NCI-H1105 (cell line): Measurements from ENCODE around the gene BAMBI.

Experiments
- DNase-seq: peaks from one replicate; lab custom pipeline; 2025; lab: John Stamatoyannopoulos, UW

The BAMBI gene

DNA sequence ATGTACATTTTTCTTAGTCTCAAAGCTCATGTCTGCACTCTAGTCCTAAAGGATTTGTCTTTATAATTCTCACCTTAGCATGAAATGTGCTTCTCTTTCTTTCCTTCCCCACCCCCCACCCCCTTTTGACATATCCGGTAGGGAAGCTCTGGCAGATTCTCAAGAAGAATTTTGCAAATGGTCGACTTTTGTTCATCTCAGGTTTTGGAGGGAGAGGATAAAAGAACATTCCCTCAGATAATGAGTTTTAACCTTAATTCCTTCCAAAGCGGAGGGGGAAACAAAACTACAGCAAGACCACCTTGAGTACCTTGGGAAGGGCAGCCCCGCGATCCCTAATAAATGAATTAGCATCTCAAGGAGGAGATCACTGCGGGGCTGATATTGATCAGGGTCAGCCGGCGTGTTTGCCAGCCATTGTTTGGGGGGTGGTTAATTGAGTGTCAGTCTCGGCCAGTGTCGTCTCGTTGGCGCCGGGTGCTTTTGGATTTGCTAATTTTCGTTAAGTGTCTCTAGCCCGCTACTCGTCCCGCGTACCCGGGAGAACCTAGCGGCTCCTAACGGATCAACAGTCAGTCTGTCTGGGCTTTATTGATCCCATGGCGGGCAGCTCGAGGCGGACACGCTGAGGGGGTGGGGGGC, 874 bp upstream of the BAMBI start:
- DNase-seq: no peak

DNA sequence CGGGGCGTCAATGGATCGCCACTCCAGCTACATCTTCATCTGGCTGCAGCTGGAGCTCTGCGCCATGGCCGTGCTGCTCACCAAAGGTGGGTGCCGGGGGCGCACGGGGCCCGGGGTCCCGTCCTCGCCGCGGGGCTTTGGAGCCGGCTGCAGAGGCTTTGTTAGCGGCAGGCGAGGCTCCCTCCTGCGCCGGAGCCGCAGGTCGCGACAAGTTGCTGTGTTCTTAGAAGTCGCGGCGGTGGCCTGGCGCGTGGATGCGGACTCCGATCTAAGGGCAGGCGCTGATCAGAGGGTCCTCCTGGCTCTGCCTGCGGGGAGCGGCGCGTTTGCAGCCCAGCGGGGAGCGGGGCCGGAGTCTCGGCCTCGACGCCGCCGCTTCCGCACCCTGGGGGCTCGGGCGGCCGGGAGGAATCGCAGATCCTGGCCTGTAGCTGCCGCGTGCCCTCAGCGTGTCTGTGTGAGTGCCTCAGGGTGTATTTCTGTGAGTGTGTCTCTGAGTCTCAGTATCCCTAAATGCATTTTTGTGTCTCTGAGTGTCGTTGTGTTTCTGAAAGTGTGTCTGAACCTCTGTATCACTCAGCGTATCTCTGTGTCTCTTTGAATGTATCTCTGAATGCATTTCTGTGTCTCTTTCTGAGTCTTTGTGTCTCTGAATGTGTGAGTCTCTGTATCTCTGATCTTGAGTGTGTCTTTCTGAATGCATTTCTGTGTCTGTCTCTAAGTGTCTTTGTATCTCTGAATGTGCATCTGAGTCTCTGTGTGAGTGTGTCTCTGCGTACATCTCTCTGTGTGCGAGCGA, 766 bp downstream of the BAMBI start:
- DNase-seq: no peak

DNA sequence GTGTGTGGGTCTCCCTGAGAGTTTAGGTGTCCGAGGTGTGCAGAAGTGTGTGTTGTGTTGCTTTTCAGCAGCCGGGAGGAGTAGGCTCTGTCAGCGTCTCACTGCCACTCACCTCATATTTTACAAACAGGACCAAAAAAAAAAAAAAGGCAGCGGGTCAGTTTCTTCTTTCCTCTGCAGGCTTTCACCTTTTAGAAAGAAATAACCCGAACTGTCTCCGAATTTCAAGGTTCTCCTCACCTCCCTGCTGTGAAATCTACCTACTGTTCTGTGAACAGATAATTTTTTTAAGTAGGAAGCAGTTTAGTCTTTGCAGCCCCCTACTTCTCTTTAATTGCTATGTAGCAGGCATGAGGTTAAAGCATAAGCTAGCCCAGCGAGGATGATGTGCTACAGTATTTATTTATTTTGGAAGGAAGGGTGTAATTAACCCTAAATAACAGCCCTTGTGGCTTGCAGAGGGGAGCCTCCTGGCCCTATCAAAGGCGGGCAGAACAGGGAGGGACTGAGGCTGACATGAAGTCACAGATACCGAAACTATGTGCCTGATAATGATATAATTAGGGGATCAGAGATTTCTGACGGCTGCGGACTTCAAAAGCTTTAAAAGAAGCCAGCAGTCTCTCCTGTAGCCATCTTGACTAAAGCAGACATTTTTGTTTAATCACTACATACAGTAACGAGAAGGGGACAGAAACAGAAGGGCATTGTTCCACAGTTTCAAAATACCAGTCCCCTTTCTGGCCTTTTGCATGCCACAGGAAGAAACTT, 1.6 kb downstream of the BAMBI start:
- DNase-seq: peak; percentile 25

DNA sequence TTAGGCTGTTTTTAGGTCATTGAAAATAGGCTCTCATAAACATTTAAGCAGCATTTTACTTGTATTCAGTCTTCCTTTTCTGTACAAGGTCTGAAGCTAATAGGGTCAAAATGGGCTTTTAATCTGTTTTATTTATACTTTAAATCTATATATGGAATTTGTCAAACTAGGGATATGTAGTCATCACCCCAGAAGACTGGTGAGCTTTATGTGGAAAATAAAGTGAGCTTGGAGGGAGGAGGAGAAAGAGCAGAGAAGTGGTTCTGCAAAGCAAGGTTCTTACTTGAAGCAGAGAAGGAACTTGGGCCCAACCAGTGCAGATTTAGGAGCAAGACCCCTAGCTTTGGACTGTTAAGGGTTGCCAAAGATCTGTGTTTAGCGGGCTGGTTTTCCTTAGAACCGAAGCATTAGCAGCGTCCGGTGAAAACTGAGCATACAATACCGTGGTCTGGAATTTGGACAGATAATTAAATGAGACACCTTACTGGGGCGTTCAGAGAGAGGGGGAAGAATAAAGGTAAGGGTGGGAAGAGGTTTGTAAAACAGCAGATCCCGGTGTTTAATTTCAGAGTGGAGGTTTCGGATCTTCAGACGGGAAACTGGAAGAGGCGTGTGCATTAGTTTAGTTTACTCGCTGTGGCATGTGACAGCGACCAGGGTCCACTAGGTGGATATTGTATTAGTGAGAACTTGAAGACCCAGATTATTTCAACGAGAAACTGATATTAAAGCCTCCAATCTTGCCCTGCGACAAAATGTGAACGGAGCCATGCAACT, 2.4 kb downstream of the BAMBI start:
- no peak for DNase-seq

DNA sequence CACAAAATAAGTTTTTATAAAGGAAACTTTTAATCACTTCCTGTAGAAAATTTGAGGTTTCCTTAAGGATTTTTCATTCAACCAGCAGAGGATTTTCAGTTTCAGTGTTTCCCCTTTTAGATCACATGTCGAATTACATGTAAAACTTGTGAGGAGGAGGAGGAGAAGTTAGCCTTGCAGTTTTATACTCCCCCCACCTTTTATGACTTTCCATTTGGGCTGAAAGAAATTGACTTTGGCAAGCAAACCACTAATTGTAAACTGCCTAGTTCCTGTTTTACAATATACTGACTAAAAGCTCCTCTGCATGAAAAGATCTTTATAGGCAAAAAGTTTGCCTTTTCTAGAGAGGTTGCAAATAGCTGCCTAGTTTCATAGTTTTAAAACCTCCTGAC, 3.0 kb downstream of the BAMBI start:
- no peak for DNase-seq

DNA sequence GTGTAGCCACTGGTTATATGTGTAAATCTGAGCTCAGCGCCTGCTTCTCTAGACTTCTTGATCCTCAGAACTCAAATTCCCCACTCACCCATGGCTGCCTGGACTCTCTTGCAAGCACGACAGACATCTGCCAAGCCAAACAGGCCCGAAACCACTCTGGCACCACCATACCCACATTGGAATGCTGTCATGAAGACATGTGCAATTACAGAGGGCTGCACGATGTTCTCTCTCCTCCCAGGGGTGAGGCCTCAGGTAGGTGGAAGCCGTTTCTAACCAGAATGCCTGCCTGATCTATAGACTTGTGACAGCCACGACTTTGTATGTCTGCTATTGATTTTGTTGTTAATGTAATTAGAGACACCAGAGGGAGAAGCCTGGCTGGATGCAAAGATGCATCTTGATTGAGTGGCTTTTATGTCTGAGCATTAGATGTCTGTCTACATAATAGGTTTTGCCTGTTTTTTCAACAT, 4.0 kb downstream of the BAMBI start:
- DNase-seq: no peak

DNA sequence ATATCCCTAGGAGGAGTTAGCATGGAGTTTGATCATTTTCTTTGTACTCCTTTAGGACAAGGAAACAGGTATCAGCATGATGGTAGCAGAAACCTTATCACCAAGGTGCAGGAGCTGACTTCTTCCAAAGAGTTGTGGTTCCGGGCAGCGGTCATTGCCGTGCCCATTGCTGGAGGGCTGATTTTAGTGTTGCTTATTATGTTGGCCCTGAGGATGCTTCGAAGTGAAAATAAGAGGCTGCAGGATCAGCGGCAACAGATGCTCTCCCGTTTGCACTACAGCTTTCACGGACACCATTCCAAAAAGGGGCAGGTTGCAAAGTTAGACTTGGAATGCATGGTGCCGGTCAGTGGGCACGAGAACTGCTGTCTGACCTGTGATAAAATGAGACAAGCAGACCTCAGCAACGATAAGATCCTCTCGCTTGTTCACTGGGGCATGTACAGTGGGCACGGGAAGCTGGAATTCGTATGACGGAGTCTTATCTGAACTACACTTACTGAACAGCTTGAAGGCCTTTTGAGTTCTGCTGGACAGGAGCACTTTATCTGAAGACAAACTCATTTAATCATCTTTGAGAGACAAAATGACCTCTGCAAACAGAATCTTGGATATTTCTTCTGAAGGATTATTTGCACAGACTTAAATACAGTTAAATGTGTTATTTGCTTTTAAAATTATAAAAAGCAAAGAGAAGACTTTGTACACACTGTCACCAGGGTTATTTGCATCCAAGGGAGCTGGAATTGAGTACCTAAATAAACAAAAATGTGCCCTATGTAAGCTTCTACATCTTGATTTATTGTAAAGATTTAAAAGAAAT, 4.8 kb downstream of the BAMBI start:
- DNase-seq: no peak

DNA sequence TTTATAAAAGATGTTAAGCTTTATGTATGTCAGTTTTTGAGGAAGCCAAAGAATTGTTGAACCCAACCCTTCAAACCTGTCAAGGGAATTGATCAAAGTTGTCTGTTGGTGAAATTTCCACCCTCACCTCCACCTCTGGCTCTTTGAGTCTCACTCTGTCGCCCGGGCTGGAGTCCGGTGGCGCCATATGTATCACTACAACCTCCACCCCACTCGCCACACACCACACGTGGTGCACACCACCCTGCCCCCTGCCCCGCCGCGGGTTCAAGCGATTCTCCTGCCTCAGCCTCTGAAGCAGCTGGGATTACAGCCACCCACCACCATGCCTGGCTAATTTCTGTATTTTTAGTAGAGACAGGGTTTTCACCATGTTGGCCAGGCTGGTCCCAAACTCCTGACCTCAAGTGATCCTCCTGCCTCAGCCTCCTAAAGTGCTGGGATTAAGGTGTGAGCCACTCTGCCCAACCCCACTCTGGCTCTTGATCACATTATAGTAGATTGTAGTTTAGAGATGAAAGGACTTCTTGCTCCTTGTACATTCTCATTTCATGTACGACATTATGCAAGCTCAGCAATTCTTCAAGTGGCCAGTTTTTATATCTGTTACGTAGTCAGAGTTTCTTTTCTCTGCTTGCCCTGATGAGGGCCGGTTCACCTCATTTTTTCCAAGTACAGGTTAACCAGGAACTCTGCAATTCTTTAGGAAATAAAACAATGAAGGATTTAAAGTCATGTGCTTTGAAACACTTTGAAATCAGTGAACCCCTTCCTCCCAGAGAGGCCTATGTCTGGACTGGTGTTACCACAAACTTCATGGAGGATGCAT, 7.0 kb downstream of the BAMBI start:
- no peak for DNase-seq

DNA sequence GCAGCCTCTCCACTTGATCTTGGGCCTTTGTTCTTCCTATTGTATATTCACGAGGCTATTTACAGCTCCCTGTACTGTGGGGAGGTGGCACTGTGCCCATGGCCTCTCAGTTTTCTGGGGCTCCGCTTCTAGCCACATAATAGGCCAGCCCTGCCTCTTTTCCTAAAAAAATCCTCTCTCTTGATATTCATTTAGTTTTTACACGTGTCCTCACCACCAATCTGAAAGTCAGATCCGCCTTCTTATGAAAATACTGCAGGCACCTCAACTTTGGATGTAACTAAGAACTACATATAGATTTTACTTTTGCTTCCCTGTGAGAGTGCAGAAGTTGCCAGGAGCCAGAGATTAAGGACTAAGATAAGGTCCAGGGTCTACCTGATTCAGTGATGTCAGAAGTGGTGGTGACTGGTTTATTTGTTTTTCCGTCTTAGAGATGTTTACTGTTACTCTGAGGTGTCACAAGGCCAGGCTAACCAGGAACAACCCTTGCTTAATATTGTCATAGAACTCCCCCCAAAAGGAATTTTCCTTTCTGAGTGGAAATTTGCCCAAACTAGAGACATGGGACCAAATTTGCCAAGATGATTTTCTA, 7.8 kb downstream of the BAMBI start:
- DNase-seq: no peak

DNA sequence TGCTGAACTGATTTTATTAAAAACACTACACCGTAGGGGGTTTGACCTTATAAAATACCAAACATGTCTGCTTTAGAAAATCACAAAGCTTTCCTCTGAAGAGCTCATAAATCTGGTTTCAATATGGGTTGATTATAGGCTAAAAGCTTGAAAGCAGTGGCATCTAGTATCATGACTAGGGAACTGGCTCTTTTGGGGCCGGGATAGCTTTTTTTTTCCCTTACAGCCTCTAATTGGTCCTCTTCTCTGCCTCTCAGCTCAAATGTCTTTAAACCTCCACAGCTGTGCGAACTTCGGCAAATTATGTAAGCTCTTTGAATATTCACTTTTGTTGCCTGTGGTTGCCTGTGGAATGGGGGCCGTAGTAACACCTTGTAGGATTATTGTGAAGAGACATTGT, 8.4 kb downstream of the BAMBI start:
- DNase-seq: no peak

DNA sequence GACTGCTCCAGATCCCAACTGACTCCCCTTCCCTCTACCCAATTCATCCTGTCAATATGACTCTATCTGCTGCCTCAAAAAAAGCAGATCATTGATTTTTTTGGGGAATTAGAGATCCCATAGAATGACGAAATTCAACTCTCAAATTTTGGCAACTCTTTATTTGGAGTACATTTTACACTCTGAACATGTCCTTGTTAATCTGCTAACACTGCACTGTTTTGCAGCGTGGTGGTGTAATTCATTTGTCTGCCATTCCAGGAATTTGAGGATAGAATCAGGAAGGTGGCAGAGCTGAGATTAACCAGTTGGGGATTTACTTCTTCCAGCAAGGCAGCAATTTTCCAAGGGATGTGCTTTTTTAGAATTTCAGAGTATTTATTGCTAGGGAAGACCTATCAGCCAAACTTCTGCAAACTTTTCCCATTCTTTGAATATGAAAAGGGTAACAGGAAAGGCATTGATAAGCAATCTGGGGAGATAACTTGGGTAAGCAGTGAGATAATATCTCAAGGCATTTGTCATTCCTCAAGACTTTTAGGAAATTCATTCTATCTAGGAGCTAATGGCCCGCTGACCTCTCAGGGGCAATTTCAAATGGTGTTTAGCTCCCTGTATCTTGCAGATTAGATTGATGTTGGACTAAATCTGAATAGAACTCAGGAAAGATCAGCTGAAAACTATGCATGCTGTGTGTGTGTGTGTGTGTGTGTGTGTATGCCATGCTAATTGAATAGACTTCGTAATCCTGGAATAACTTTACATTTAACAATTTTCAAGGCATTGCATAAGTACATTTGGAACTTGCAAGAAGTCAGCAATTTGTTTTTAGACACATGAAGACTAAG, 9.7 kb downstream of the BAMBI start:
- no peak for DNase-seq

DNA sequence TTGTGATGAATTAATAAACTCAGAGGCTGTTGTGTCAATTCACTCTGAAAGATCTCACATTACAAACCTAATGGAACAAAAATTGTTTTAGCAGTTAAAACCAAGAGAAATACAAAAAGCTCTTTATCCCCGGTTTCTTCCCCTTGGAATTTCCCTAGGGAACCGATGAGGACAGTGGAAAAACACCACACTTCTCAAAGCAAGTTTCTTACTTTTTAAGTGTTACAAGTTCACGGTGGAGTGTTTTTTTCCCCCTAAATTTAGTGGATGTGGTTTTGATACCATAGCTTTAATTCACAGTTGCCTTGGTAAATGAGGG, 10.3 kb downstream of the BAMBI start:
- DNase-seq: no peak

DNA sequence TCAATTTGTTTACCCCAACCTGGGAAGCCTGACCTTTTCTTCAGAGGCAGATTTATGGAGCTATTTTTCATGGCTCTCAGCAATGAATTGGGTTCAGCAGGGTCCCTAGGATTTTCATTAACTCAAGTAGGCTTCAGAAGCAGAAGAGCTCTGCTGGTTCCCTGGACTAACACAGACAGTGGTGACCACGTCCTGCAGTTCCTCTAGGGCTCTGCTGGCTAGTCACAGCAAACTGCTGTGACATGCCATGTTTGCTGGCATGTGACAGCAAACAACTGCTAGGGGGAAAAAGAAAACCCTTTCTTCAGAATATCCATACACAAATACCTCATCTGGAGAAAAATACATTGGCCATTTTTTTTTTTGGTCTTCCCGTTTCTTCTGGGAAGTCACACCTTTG, 13.2 kb downstream of the BAMBI start:
- no peak for DNase-seq

DNA sequence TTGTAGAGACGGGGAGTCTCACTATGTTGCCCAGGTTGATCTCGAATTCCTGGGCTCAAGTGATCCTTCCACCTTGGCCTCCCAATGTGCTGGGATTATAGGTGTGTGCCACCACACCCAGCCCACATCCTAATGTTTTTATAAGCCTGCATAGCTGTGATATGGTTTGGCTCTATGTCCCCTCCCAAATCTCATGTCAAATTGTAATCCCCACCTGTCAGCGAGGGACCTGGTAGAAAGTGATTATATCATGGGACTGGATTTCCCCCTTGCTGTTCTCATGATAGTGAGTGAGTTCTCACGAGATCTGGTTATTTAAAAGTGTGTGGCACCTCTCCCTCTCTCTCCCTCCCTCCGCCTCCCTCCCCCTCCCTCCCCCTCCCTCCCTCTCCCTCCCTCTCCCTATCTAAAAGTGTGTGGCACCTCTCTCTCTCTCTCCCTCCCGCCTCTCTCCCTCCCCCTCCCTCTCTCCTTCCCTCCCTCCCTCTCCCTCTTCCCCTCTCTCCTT, 13.9 kb downstream of the BAMBI start:
- DNase-seq: no peak

DNA sequence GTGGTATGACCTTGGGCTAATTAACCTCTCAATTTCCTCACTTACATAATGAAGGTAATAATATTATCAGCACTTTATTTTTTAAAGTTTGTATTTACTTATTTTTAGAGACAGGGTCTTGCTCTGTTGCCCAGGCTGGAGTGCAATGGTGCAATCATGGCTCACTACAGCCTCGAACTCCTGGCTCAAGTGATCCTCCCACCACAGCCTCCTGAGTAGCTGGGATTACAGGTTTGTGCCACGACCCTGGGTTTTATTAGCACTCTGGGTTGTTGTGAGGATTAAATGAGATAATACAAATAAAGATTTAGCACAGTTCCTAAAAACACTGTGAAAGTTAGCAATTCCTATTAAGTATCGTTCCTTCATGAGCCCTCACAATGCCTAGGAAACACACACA, 14.7 kb downstream of the BAMBI start:
- no peak for DNase-seq

DNA sequence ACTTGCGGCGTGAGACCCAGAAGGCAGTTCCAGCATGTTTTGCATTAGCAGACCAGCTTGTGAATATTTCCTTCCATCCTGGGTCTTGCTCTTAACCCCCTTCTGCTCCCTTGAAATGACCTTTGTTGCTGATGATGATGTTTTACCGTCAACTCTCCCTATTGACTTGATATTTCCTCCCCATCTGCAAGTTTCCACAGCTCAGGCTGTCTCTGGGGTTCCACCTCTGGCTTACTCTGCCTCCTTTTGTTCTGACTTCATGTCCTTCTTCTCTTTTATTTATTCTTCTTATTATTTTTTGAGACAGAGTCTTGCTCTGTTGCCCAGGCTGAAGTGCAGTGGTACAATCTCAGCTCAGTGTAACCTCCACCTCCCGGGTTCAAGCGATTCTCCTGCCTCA, 17.2 kb downstream of the BAMBI start:
- DNase-seq: no peak

DNA sequence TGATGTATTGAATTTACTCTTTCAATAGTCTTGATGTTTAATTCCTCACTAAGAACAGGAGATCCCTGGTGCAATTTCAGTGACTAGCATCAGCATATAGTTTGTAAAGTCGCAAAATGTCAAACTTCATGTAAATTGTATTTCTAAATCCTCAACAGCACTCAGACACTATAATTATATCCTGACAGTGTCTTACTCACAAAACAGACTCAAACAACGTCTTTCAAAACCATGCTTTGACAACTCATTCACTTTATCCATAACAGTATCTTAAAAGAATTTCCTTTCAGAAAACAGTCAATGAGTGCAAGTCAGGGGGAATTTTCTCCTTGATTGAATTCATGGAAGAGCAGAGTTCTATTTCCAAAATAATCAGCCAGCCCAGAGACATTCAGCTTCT, 20.8 kb downstream of the BAMBI start:
- no peak for DNase-seq

DNA sequence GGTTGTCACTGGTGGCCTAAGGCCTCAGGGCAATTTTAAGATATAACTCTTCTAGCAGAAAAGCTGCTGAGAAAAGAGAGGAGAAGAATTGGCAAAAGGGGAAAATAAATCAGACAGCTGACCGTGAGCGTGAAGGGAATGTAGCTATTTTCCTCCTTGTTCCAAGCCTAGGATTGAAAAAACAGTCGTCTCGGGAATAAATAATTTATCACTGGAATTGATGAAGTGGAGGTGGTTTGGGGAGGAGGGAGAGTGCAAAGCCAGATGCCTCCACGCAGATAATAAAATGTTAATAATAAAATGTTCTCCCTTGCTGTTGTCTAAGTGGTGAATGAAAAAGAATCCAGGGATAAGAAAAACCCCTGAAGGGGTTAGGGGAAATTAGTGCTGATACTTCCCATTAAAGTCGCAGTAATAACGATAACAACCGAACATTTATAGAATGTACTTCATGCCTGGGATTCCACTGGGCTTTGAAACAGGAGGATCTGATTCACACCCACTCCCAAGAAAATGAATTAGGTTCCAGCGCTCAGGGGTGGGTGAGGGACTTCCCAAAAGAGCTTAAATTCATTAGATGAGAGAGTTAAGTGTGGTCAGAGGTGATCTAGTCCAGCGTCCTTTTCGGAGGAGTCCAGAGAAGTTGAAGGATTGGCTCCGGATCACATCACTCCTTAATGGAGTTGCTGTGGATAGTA, 27.3 kb downstream of the BAMBI start:
- DNase-seq: no peak
